Heart left ventricle (tissue), 16 donors: Measurements from ENCODE around the gene GABRD. TPM values are rescaled to one million over a fixed set of nuclear protein-coding genes. Genes with fewer than 3 reads are reported as not detected.

Experiments used
- ATAC-seq, 4 donors: fragments of 200-7000 bp; cut with Tn5 transposase; one replicate each; pipeline ENCODE4 v1.9.1; 2020 to 2022; ENCODE audit warnings: moderate library complexity in 4 of 4, mild to moderate bottlenecking in 3 of 4, moderate number of reproducible peaks in 1 of 4
- DNase-seq, 5 donors: peaks; one replicate each; pipeline ENCODE4 v3.0.0-alpha.2; 2020
- H3K27ac ChIP-seq, 12 donors: fragments of 200-600 bp; sonication (generic) in 4 of 12; one replicate each; pipeline versions ENCODE4 v1.5.0 to v1.8.0; 2016 to 2022; ENCODE audit warnings: mild to moderate bottlenecking in 2 of 12
- H3K27me3 ChIP-seq, 9 donors: fragments of 200-600 bp; sonication (generic) in 2 of 9; one replicate each; pipeline versions ENCODE4 v1.5.1 to v1.8.0; 2016 to 2022; ENCODE audit warnings: mild to moderate bottlenecking in 3 of 9
- H3K36me3 ChIP-seq, 9 donors: fragments of 200-600 bp; sonication (generic) in 2 of 9; one replicate each; pipeline versions ENCODE4 v1.5.0 to v1.8.0; 2018 to 2022; ENCODE audit warnings: mild to moderate bottlenecking in 2 of 9
- H3K4me1 ChIP-seq, 12 donors: fragments of 200-600 bp; sonication (generic) in 4 of 12; one replicate each; pipeline versions ENCODE4 v1.5.0 to v1.8.0; 2016 to 2022; ENCODE audit warnings: mild to moderate bottlenecking in 3 of 12
- H3K4me3 ChIP-seq, 12 donors: fragments of 200-600 bp; sonication (generic) in 4 of 12; one replicate each; pipeline versions ENCODE4 v1.5.0 to v1.8.0; 2017 to 2022; ENCODE audit warnings: mild to moderate bottlenecking in 9 of 12, moderate library complexity in 4 of 12
- H3K9me3 ChIP-seq, 12 donors: fragments of 200-600 bp; sonication (generic) in 4 of 12; one replicate each; pipeline versions ENCODE4 v1.5.0 to v1.8.0; 2016 to 2022; ENCODE audit warnings: mild to moderate bottlenecking in 1 of 12
- POLR2A ChIP-seq, 2 donors: fragments of 450-650 bp; IDR thresholded peaks; one replicate each; pipeline ENCODE4 v1.6.1; 2017; ENCODE audit warnings: antibody characterized with exemption in 2 of 2, mild to moderate bottlenecking in 2 of 2, moderate library complexity in 2 of 2
- WGBS, 4 donors: extraction: QIAGEN DNeasy Blood & Tissue Kit in 2 of 4; methylation state at CpG; one replicate each; pipeline versions ENCODE4 v1.1.5 to v1.1.7; 2013 to 2018; 5-methylcytosine and 5-hydroxymethylcytosine counted together
- intact Hi-C, 10 donors: fragments of 100-400 bp; cut with DNase I; formaldehyde crosslinking; loops; one replicate each; pipeline versions ENCODE4 v1.11.1 to v1.14.2; 2022
- polyA plus RNA-seq, 2 donors: library from polyadenylated mRNA; stranded (reverse); fragments of 200-250 nt; gene quantifications; one replicate each; pipeline ENCODE4 v1.2.3, GENCODE V29; 2013
- total RNA-seq, 9 donors: library from RNA; depleted of rRNA in 2 of 9; stranded (reverse); fragments of >200 nt in 2 of 9; fragmentation: NEBNext Ultra II Directional in 3 of 9; extraction: Animal tissue kit (Norgen Biotek cat#: 25700) in 3 of 9; gene quantifications; one replicate each; pipeline versions ENCODE4 v1.1.0 to v1.2.4, GENCODE V29; 2016 to 2023
- TF ChIP-seq, protein P1 (sequence below), 12 donors: fragments of 200-600 bp; sonication (generic) in 4 of 12; IDR thresholded peaks; one replicate each; pipeline versions ENCODE4 v1.5.0 to v1.8.0; 2018 to 2022; ENCODE audit warnings: antibody characterized with exemption in 12 of 12, mild to moderate bottlenecking in 5 of 12
- donor health status: ischemic (EF 13 %, LVEDD 7.1; RV severe dilation, severe dysfunction).
- donor health status: healthy with polysubstance abuse.
- donor health status: DM: no; HTN: yes; CAD: no.
- donor health status: DM: no; HTN: no; CAD: no.
- donor health status: ischemic (EF 25% LVEDD 6.9; RV normal size, moderate dysfunction).
- donor health status: ischemic (EF 25% LVEDD 5.7; RV mildly dilated, moderate dysfunction).
- donor health status: healthy.
- donor health status: DM: yes; HTN: yes; CAD: no.
- donor health status: ischemic (EF 35%, LVEDD 5.7; RV mildly dilated, moderate dysfunction).
- donor health status: nonischemic (EF 11% LVEDD 7.7; RV severe dilation, severe dysfunction).
- donor health status: DM: yes; HTN: yes; CAD: no.
- donor health status: PGD.
- donor health status: ischemic (EF 29% LVEDD 5.4; RV normal size, mild dysfunction).
- donor health status: nonischemic (EF 23%, LVEDD 6.1; RV moderate dilation, normal function).

GABRD gene
- total and polyA plus RNA-seq, 11 donors, result 0.21 to 1.1 (median 0.65) TPM; not detected in 2

DNA sequence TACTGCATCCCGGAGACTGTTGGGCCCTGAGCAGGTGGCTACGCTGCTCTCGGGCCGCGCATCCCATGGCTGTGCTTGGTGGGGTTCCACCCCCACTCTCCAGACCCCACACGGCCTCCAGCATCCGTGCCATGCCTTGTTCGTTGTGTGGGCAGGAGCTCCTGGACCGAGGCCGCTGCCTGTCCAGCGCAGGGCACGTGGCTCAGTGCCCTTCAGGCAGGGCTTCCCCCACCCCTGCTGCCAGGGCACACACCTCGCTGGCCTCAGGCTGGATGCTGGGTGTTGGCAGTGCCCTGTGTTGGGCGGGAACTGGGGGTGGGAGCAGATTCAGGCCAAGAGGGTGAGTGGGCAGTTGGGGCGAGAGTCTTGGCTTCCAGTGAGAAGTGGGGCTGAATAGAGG lies 40.9 kb downstream of the GABRD start:
- no peak overlapping the region for H3K4me3 ChIP-seq
- H3K4me1 ChIP-seq, result no peaks in the 10 kb centered on the region
- peak in 2 of 5 donors; percentile 22 to 44 for DNase-seq
- WGBS, 4 donors, result 80 to 90% (median 86%) methylated on average over 9 to 15 of the region's 15 CpGs
- H3K9me3 ChIP-seq, result peaks cover 0 to 9% (median 0%) of the 10 kb centered on the region in 12 donors
- H3K27me3 ChIP-seq, result no peaks in the 10 kb centered on the region
- peaks cover 0 to 3% (median 0%) of the 10 kb centered on the region in 9 donors for H3K36me3 ChIP-seq
- TF ChIP-seq, protein P1, sequence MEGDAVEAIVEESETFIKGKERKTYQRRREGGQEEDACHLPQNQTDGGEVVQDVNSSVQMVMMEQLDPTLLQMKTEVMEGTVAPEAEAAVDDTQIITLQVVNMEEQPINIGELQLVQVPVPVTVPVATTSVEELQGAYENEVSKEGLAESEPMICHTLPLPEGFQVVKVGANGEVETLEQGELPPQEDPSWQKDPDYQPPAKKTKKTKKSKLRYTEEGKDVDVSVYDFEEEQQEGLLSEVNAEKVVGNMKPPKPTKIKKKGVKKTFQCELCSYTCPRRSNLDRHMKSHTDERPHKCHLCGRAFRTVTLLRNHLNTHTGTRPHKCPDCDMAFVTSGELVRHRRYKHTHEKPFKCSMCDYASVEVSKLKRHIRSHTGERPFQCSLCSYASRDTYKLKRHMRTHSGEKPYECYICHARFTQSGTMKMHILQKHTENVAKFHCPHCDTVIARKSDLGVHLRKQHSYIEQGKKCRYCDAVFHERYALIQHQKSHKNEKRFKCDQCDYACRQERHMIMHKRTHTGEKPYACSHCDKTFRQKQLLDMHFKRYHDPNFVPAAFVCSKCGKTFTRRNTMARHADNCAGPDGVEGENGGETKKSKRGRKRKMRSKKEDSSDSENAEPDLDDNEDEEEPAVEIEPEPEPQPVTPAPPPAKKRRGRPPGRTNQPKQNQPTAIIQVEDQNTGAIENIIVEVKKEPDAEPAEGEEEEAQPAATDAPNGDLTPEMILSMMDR (IDR thresholded peaks at IDR 0.05), result no peak
- TF ChIP-seq POLR2A (IDR thresholded peaks at IDR 0.05), result no peak
- H3K27ac ChIP-seq, result no peak overlapping the region
- intact Hi-C loops, result no loop called here
- peak in 1 of 4 donors; percentile 23 for ATAC-seq

DNA sequence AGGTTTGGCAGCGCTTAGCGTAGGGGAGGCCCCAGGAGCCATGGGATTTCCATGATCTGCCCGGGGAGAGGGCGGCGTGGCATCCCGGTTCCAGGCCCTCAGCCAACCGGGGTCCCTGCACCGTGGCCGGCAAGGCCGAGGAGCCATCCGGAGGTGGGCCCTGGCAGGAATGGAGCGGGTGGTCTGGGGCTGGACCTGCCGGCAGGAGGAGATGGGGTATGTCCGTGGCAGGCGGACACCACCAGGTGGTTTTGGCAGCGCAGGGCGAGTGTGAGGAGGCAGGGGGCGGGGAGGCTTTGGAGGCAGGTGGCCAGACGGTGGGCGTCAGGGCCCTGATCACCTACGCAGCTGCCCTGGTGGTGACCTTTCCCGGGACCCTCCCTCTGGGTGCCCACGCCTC lies 41.4 kb downstream of the GABRD start:
- no peaks in the 10 kb centered on the region for H3K4me1 ChIP-seq
- intact Hi-C loops, result no loop called here
- ATAC-seq, result no peak
- no peak overlapping the region for H3K4me3 ChIP-seq
- H3K27me3 ChIP-seq, result no peaks in the 10 kb centered on the region
- peaks cover 0 to 12% (median 0%) of the 10 kb centered on the region in 12 donors for H3K9me3 ChIP-seq
- H3K36me3 ChIP-seq, result peaks cover 0 to 3% (median 0%) of the 10 kb centered on the region in 9 donors
- whole genome bisulfite sequencing, 4 donors, result 91 to 95% (median 92%) methylated on average over 23 of the region's 23 CpGs
- no peak for TF ChIP-seq POLR2A (IDR thresholded peaks at IDR 0.05)
- peak in 1 of 5 donors; percentile 20 for DNase-seq
- no peak overlapping the region for H3K27ac ChIP-seq

DNA sequence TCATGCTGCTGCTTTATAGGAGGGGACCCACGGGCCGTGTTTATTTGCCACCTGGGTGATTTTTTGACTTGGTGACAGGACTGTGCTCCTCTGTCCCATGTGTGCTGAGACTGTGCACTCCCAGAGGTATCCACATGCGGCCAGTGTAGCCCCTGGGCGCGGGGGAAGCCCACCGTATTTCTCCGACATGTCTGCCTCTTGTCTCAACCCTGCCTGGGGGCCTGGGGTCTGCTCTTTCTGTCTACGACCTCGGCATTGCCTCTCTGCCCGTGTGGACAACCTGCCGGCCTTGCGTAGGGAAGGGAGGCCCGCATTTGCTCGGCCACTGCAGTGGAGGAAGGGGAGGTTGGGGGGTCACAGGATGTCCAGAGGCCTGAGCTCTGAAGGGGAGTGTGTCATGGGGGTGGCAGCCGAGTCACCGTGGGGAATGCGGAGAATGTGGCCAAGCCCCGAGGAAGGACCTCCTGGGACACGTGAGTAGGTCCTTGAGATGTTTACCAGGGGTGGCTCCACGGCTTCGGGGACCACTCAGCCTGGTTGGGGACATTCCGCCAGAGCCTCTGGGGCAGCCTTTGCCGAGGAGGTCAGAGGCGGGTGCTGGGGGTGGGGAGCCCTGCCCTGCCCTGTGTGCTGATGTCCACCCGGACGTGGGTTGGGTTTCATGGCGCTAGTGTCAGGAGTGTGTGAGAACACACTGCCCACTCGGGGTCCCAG lies 42.1 kb downstream of the GABRD start:
- DNase-seq (peak in 2 of 5 donors; percentile 17 to 58), ATAC-seq (peak in 1 of 4 donors; percentile 18)
- Histone ChIP-seq H3K4me1 (no peaks in the 10 kb centered on the region), H3K9me3 (peaks cover 0 to 19% (median 0%) of the 10 kb centered on the region in 12 donors), H3K27ac (no peak overlapping the region), H3K27me3 (no peaks in the 10 kb centered on the region), H3K36me3 (no peaks in the 10 kb centered on the region), H3K4me3 (no peak overlapping the region)
- WGBS, 4 donors, result 76 to 85% (median 82%) methylated on average over 22 to 28 of the region's 28 CpGs
- intact Hi-C loops, result no loop called here
- TF ChIP-seq POLR2A (IDR thresholded peaks at IDR 0.05), result no peak
- TF ChIP-seq, protein P1 (IDR thresholded peaks at IDR 0.05), result no peak

DNA sequence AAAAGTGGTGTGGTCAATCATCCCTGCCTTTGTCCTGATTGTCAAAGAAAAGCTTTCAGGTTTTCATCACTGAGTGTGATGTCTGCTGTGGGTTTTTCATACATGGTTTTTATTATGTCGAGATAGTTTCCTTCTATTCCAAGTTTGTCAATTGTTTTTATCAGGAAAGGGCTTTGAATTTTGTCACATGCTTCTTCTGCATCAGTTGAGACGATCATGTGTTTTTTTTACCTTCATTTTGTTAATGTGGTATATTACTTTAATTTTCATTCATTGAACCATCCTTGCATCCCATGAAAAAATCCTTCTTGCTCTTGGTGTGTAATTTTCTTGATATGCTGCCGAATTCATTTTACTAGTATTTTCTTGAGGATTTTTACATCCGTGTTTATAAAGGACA lies 46.6 kb downstream of the GABRD start:
- intact Hi-C loops, result no loop called here
- peaks cover 0 to 20% (median 0%) of the 10 kb centered on the region in 12 donors for H3K9me3 ChIP-seq
- no peak for ATAC-seq
- H3K27ac ChIP-seq, result no peak overlapping the region
- no peaks in the 10 kb centered on the region for H3K36me3 ChIP-seq
- peaks cover 0 to under 1% (median 0%) of the 10 kb centered on the region in 9 donors for H3K27me3 ChIP-seq
- TF ChIP-seq, protein P1 (IDR thresholded peaks at IDR 0.05), result no peak
- no peak for TF ChIP-seq POLR2A (IDR thresholded peaks at IDR 0.05)
- no peak overlapping the region for H3K4me3 ChIP-seq
- no peak for DNase-seq
- H3K4me1 ChIP-seq, result no peaks in the 10 kb centered on the region
- WGBS, 4 donors, result 87 to 94% (median 93%) methylated on average over 4 of the region's 4 CpGs
